PFSK-1 (cell line): ENCODE results near the gene DPEP1.

Experiments used
- POLR2AphosphoS5 ChIP-seq: IDR thresholded peaks from 2 replicates; pipeline ENCODE4 v1.6.1; 2012; ENCODE audit warnings: low read depth, mild to moderate bottlenecking, control low read depth, low read length, moderate library complexity
- SIN3A ChIP-seq: IDR thresholded peaks from 2 replicates; pipeline ENCODE4 v1.6.1; 2012; ENCODE audit warnings: mild to moderate bottlenecking, low read length, moderate library complexity, borderline replicate concordance; ENCODE audit not compliant: insufficient read depth
- TAF1 ChIP-seq: IDR thresholded peaks from 2 replicates; pipeline ENCODE4 v1.6.1; 2012; ENCODE audit warnings: low read length, control low read depth, borderline replicate concordance; ENCODE audit not compliant: insufficient read depth
- TF ChIP-seq, protein P1 (sequence below), 2 experiments: IDR thresholded peaks; 2 replicates each; pipeline versions ENCODE4 v1.6.1 to v1.8.0; 2011 to 2012; ENCODE audit warnings: low read depth in 2 of 2, low read length in 2 of 2, control low read depth in 1 of 2, inconsistent platforms in 1 of 2, mild to moderate bottlenecking in 1 of 2, moderate library complexity in 1 of 2; ENCODE audit not compliant: insufficient read depth in 1 of 2

DNA sequence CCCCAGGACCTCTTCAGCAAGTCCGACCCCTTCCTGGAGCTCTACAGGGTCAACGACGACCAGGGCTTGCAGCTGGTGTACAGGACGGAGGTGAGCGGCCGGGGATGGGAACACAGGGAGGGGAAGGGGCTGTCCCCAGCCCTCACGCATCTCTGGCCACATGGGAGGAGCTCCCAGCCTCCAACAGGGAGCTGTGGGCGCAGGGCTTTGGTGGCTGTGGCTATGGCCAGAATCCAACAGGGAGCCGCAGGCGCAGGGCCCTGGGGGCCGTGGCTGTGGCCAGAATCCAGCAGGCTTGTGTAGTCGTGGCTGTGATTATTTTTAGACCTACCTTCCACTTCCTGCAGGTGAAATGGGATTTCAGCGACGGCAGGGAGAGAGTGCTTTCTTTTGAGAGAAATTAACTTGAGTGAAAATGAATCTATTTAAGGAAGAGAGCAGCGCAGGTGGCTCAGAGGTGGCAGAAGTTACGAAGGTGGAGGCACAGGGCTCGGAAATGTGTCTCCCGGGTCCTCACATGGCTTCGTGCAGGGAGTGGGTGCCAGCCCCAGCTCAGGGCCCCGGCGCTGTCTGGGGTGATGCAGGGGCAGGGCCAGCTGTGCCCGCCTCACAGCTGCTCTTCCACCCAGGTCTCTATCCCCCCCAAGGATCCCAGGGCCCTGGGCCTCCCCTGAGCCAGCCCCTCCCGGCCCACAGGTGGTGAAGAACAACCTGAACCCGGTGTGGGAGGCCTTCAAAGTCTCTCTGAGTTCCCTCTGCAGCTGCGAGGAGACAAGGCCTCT lies 28.5 kb upstream of the DPEP1 start:
- TF ChIP-seq, protein P1, sequence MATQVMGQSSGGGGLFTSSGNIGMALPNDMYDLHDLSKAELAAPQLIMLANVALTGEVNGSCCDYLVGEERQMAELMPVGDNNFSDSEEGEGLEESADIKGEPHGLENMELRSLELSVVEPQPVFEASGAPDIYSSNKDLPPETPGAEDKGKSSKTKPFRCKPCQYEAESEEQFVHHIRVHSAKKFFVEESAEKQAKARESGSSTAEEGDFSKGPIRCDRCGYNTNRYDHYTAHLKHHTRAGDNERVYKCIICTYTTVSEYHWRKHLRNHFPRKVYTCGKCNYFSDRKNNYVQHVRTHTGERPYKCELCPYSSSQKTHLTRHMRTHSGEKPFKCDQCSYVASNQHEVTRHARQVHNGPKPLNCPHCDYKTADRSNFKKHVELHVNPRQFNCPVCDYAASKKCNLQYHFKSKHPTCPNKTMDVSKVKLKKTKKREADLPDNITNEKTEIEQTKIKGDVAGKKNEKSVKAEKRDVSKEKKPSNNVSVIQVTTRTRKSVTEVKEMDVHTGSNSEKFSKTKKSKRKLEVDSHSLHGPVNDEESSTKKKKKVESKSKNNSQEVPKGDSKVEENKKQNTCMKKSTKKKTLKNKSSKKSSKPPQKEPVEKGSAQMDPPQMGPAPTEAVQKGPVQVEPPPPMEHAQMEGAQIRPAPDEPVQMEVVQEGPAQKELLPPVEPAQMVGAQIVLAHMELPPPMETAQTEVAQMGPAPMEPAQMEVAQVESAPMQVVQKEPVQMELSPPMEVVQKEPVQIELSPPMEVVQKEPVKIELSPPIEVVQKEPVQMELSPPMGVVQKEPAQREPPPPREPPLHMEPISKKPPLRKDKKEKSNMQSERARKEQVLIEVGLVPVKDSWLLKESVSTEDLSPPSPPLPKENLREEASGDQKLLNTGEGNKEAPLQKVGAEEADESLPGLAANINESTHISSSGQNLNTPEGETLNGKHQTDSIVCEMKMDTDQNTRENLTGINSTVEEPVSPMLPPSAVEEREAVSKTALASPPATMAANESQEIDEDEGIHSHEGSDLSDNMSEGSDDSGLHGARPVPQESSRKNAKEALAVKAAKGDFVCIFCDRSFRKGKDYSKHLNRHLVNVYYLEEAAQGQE (IDR thresholded peaks at IDR 0.05; ENCODE audit: insufficient read depth in 1 of 2, low read depth in 2 of 2, low read length in 2 of 2) = no peak
- TF ChIP-seq POLR2AphosphoS5 (no peak), SIN3A (no peak), TAF1 (no peak)
